T-helper 1 cell treated with Interleukin-12 subunit alpha and Interleukin-12 subunit beta and Interleukin-4 antibody, amounts not matched to agents 30 μg/mL and 1 μg/mL, for 36 hours (primary cell): ENCODE results near the gene CCR3.
A peak's percentile ranks its signal among the peaks of the same experiment; 100 is the strongest.

Experiments
- H3K27ac Mint-ChIP-seq: one replicate; pipeline ENCODE4 v1.8.0; 2021; ENCODE audit warnings: mild to moderate bottlenecking, mixed read lengths
- H3K27me3 Mint-ChIP-seq: one replicate; pipeline ENCODE4 v1.8.0; 2021; ENCODE audit warnings: low read depth, mixed read lengths
- H3K36me3 Mint-ChIP-seq: one replicate; pipeline ENCODE4 v1.8.0; 2021; ENCODE audit warnings: low read depth, mixed read lengths
- H3K4me1 Mint-ChIP-seq: one replicate; pipeline ENCODE4 v1.8.0; 2021; ENCODE audit warnings: low read depth, mixed read lengths
- H3K4me3 Mint-ChIP-seq: one replicate; pipeline ENCODE4 v1.8.0; 2021; ENCODE audit warnings: mild to moderate bottlenecking, moderate library complexity, mixed read lengths
- H3K9me3 Mint-ChIP-seq: one replicate; pipeline ENCODE4 v1.8.0; 2021; ENCODE audit warnings: mixed read lengths

Gene CCR3

DNA sequence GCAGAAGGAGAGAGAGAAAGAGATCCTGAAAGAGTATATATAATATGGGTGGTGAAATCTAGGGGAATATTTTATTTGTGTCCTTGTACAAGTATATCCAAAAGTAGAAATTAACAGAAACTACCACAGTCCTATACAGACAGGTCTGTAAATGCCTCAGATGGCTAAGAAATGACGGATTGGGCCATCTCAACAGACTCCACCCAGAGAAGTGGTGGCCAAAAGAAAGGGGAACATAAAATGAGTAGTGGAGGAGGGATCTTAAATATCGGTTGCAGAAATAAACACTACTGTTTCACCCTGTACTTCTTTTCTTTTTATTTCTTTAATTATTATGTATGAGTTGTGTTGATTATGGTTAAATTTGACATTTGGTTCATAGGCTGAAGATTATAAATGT lies 47.7 kb downstream of the CCR3 start:
- Mint-ChIP-seq H3K4me1 (peaks cover 68% of the 10 kb centered on the region), H3K36me3 (peaks cover 10% of the 10 kb centered on the region), H3K9me3 (peaks cover 7% of the 10 kb centered on the region), H3K27ac (peak overlapping the region; percentile 71), H3K27me3 (peaks cover 9% of the 10 kb centered on the region), H3K4me3 (no peak overlapping the region)

- Mint-ChIP-seq H3K4me1 (peaks cover 61% of the 10 kb centered on the region), H3K27me3 (peaks cover 9% of the 10 kb centered on the region), H3K9me3 (peaks cover 7% of the 10 kb centered on the region), H3K36me3 (peaks cover 10% of the 10 kb centered on the region), H3K27ac (peak overlapping the region; percentile 37), H3K4me3 (no peak overlapping the region)
Observed at GRCh38 chr3:46291046-46291445, 48.8 kb downstream of the CCR3 start.

- peaks cover 7% of the 10 kb centered on the region for H3K9me3 Mint-ChIP-seq
- peak overlapping the region; percentile 63 for H3K4me3 Mint-ChIP-seq
- peaks cover 10% of the 10 kb centered on the region for H3K36me3 Mint-ChIP-seq
- H3K27me3 Mint-ChIP-seq, result peaks cover 9% of the 10 kb centered on the region
- H3K27ac Mint-ChIP-seq, result peak overlapping the region; percentile 83
- H3K4me1 Mint-ChIP-seq, result peaks cover 70% of the 10 kb centered on the region
Observed at GRCh38 chr3:46293035-46293724, 50.9 kb downstream of the CCR3 start.

DNA sequence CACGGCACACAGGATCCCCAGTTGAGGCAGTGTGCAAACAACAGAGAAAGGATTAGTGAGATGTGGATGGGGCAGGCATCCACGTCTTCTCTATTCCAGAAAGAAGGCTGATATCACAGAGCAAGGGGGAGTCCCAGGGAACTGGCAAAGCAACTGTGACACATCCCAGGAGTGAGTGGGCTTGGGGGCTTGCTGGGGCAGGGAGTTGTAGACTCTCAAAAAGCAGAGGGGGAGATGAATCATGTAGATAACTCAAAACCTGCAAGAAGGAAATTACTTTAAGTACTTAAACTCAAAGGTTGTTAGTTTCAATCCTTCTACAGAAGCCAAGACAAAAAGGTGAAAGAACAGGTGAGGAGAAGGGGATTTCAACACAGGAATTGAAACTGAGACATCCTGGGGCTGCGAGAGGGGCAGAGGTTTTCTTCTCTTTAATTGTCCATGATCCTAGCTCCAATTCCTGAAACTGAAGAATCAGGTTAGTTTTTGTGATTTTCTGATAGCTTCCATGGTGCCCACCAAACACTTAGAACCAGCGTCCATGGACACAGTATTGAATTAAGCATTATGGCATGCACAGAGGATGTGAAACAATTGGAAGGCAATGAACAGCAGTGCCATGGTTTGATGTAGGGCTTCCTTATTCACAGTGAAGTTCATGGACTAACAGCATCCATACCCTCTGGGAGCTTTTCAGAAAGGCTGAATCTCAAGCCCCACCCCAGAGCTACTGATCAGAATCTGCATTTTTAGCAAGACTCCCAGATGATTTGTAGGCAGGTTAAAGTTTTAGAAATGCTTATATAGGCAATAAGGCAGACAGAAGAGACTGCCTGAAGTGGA lies 52.0 kb downstream of the CCR3 start:
- Mint-ChIP-seq H3K4me3 (peak overlapping the region; percentile 63), H3K9me3 (peaks cover 5% of the 10 kb centered on the region), H3K4me1 (peaks cover 77% of the 10 kb centered on the region), H3K27ac (peak overlapping the region; percentile 83), H3K36me3 (peaks cover 7% of the 10 kb centered on the region), H3K27me3 (peaks cover 9% of the 10 kb centered on the region)

DNA sequence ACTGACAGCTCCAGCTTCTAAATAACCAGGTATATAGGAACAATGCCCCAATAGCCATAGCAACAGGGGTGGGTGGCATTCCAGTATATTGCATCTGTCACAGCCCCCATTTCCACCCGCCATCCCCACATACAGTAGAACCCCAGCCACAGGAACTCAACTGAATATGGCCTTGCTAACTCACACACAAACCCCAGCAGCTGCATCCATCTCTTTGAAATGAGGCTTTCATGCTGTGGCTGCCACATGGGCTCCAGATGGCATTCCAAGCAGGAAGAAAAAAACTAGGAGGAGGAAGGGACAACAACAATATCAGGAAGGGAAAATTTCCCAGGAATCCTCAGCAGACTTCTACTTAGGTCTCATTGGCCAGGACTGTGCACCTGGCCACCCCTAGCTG lies 54.6 kb downstream of the CCR3 start:
- Mint-ChIP-seq H3K27ac (peak overlapping the region; percentile 72), H3K4me1 (peaks cover 83% of the 10 kb centered on the region), H3K27me3 (no peaks in the 10 kb centered on the region), H3K36me3 (peaks cover 2% of the 10 kb centered on the region), H3K9me3 (no peaks in the 10 kb centered on the region), H3K4me3 (peak overlapping the region; percentile 6)

- peak overlapping the region; percentile 39 for H3K4me3 Mint-ChIP-seq
- peaks cover 4% of the 10 kb centered on the region for H3K36me3 Mint-ChIP-seq
- H3K9me3 Mint-ChIP-seq, result no peaks in the 10 kb centered on the region
- H3K4me1 Mint-ChIP-seq, result peaks cover 85% of the 10 kb centered on the region
- no peaks in the 10 kb centered on the region for H3K27me3 Mint-ChIP-seq
- peak overlapping the region; percentile 85 for H3K27ac Mint-ChIP-seq
Observed at GRCh38 chr3:46297658-46298423, 55.6 kb downstream of the CCR3 start.

DNA sequence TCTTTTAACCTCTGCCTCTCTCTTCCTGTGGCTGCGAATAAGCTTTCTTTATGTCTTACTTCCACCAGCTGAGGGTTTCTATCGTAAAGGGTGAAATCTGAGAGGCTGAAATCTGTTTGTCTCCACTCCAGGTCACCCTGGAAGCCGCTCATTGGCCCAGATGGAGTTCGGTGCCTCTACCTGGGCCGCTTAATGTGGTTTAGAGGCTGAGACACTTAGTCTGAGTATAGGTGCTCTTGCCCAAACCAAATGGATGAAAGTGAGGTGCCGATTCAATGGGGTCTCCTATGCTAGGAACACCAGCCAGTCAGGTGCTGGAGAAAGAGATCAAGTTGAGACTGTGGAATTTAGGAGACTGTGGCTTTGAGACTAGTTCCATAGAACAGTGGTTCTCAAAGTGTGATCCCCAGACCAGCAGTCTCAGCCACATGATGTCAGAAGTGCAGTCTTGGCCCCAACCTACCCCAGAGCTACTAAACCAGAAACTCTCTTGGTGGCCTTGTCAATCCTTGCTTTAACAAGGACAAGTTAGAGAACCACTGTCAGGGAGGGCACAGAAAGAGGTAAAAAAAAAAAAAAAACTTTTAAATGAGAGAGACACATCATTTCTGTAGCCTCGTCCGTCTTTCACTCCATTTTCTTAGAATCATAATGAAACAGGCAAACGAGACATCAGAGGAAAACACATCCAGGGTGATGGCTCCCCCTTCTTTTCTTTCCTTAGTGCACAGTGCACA lies 56.8 kb downstream of the CCR3 start:
- H3K36me3 Mint-ChIP-seq, result peaks cover 4% of the 10 kb centered on the region
- no peaks in the 10 kb centered on the region for H3K27me3 Mint-ChIP-seq
- no peaks in the 10 kb centered on the region for H3K9me3 Mint-ChIP-seq
- peak overlapping the region; percentile 12 for H3K4me3 Mint-ChIP-seq
- H3K4me1 Mint-ChIP-seq, result peaks cover 73% of the 10 kb centered on the region
- H3K27ac Mint-ChIP-seq, result peak overlapping the region; percentile 85

DNA sequence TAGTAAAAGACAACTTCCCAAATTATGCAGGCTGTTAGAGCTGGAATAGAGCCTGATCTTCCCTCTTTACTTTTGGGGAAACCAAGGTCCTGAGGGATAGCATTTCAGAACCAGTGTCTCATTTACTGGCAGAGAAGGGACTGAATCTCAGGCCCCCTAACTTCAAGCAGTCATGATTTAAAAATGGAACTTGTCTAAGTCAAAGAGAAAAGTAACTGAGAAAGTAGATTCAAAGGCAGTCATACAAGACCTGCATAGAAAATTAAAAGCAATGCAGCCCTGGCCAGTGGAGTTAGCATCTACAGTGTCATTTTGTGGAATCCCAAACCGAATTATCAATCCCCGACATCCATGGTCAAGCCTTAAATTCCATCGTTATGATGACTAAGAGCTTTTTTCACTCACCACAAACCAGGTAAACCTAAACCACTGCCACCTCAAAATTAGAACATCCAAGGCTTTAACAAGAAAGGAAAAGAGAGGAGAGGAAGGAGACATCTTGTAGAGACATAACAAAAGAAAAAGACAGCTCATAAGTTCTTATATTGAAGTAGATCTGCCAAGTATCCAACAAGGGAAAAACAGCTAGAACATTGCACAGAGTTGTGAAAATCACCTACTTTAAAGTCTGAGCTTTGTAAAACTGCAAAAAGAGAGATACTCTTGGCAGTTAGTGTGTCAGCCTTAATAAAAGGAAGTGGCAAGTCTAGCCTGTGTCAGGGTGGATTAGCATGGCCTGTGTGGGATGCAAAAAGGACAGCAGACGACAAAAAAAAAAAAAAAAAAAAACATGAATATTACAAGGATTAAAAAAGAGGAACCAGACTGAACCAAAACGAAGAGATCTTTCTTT lies 57.6 kb downstream of the CCR3 start:
- Mint-ChIP-seq H3K9me3 (no peaks in the 10 kb centered on the region), H3K4me3 (peak overlapping the region; percentile 71), H3K4me1 (peaks cover 71% of the 10 kb centered on the region), H3K27me3 (peaks cover 6% of the 10 kb centered on the region), H3K27ac (peak overlapping the region; percentile 85), H3K36me3 (peaks cover 8% of the 10 kb centered on the region)

- Mint-ChIP-seq H3K36me3 (peaks cover 8% of the 10 kb centered on the region), H3K27me3 (peaks cover 12% of the 10 kb centered on the region), H3K27ac (peak overlapping the region; percentile 85), H3K9me3 (no peaks in the 10 kb centered on the region), H3K4me3 (no peak overlapping the region), H3K4me1 (peaks cover 72% of the 10 kb centered on the region)
Observed at GRCh38 chr3:46300461-46300789, 58.2 kb downstream of the CCR3 start.

- peaks cover 15% of the 10 kb centered on the region for H3K27me3 Mint-ChIP-seq
- peaks cover 8% of the 10 kb centered on the region for H3K36me3 Mint-ChIP-seq
- H3K27ac Mint-ChIP-seq, result peak overlapping the region; percentile 85
- peaks cover 66% of the 10 kb centered on the region for H3K4me1 Mint-ChIP-seq
- H3K9me3 Mint-ChIP-seq, result no peaks in the 10 kb centered on the region
- H3K4me3 Mint-ChIP-seq, result peak overlapping the region; percentile 41
Observed at GRCh38 chr3:46301122-46301835, 59.0 kb downstream of the CCR3 start.

GRCh38 chr3:46303240-46303639 lies 61.0 kb downstream of the CCR3 start:
- H3K9me3 Mint-ChIP-seq, result no peaks in the 10 kb centered on the region
- H3K27me3 Mint-ChIP-seq, result peaks cover 25% of the 10 kb centered on the region
- peaks cover 11% of the 10 kb centered on the region for H3K36me3 Mint-ChIP-seq
- peaks cover 48% of the 10 kb centered on the region for H3K4me1 Mint-ChIP-seq
- no peak overlapping the region for H3K4me3 Mint-ChIP-seq
- no peak overlapping the region for H3K27ac Mint-ChIP-seq

- Mint-ChIP-seq H3K4me3 (no peak overlapping the region), H3K36me3 (peaks cover 16% of the 10 kb centered on the region), H3K9me3 (peaks cover 13% of the 10 kb centered on the region), H3K27ac (no peak overlapping the region), H3K27me3 (peaks cover 38% of the 10 kb centered on the region), H3K4me1 (peaks cover 33% of the 10 kb centered on the region)
Observed at GRCh38 chr3:46304739-46305138, 62.5 kb downstream of the CCR3 start.

GRCh38 chr3:46312991-46313390 lies 70.7 kb downstream of the CCR3 start:
- Mint-ChIP-seq H3K4me3 (no peak overlapping the region), H3K27ac (no peak overlapping the region), H3K36me3 (peaks cover 22% of the 10 kb centered on the region), H3K27me3 (peaks cover 60% of the 10 kb centered on the region), H3K4me1 (peaks cover 10% of the 10 kb centered on the region), H3K9me3 (peaks cover 38% of the 10 kb centered on the region)
